Pancreas (tissue), 10 donors: ENCODE data around the gene PLEKHA8. TPM values are rescaled to one million over a fixed set of nuclear protein-coding genes. Genes with fewer than 3 reads are reported as not detected.

Source experiments
- ATAC-seq, 4 donors: fragments of 200-7000 bp; cut with Tn5 transposase; one replicate each; pipeline versions ENCODE4 v1.8.0 to v1.9.1; 2020; ENCODE audit warnings: mild to moderate bottlenecking in 4 of 4, moderate library complexity in 4 of 4
- DNase-seq, 6 donors: peaks; one replicate each; pipeline ENCODE4 v3.0.0-alpha.2; 2020
- FAIRE-seq: peaks from 2 replicates; lab custom pipeline; 2012; peaks lifted over from hg19 to GRCh38; lab: Jason Lieb, UNC
- H3K27ac ChIP-seq, 4 donors: fragments of 200-600 bp; sonication (generic); 1 replicate in 3 of 4; 2 replicates in 1 of 4; pipeline versions ENCODE4 v1.5.0 to v1.8.0; 2020
- H3K27me3 ChIP-seq, 4 donors: fragments of 200-600 bp; one replicate each; pipeline ENCODE4 v1.8.0; 2021
- H3K36me3 ChIP-seq, 3 donors: fragments of 200-600 bp; sonication (generic) in 1 of 3; one replicate each; pipeline versions ENCODE4 v1.5.0 to v1.8.0; 2020 to 2021
- H3K4me1 ChIP-seq, 3 donors: fragments of 200-600 bp; one replicate each; pipeline ENCODE4 v1.8.0; 2021
- H3K4me3 ChIP-seq, 4 donors: fragments of 200-600 bp; sonication (generic) in 2 of 4; one replicate each; pipeline versions ENCODE4 v1.5.0 to v1.8.0; 2020 to 2021
- H3K9me3 ChIP-seq, 4 donors: fragments of 200-600 bp; one replicate each; pipeline ENCODE4 v1.8.0; 2021
- WGBS, 2 donors: extraction: QIAGEN DNeasy Blood & Tissue Kit; methylation state at CpG; one replicate each; pipeline ENCODE4 v1.1.7; 2013; 5-methylcytosine and 5-hydroxymethylcytosine counted together
- intact Hi-C, 3 donors: fragments of 100-400 bp; cut with DNase I; formaldehyde crosslinking; loops; one replicate each; pipeline versions ENCODE4 v1.11.1 to v1.14.2; 2022
- polyA plus RNA-seq, 2 donors: library from polyadenylated mRNA; stranded (reverse); fragments of 200-250 nt; gene quantifications; one replicate each; pipeline ENCODE4 v1.2.3, GENCODE V29; 2013
- total RNA-seq, 6 donors: library from RNA; stranded (reverse); fragmentation: NEBNext Ultra II Directional in 4 of 6; extraction: Animal tissue kit (Norgen Biotek cat#: 25700) in 4 of 6; gene quantifications; one replicate each; pipeline versions ENCODE4 v1.2.1 to v1.2.4, GENCODE V29; 2021 to 2023
- TF ChIP-seq, protein P1 (sequence below), 4 donors: fragments of 200-600 bp; sonication (generic) in 3 of 4; IDR thresholded peaks; one replicate each; pipeline versions ENCODE4 v1.5.0 to v1.8.0; 2021; ENCODE audit warnings: antibody characterized with exemption in 4 of 4
- donor health status: healthy with polysubstance abuse.
- donor health status: DM: no; HTN: no; CAD: no; lungs with moderate emphysema.
- donor health status: DM: no; HTN: no; CAD: no.
- donor health status: control.
- donor health status: control.
- donor health status: Bipolar disorder and iron deficiency.
- donor health status: DM: yes; HTN: yes; CAD: no.
- donor health status: DM: no; HTN: no; CAD: no.
- donor health status: DM: no; HTN: no; CAD: no.
- donor health status: DM: yes; HTN: yes; CAD: no.

Gene PLEKHA8
- total and polyA plus RNA-seq, 8 donors = 1.7 to 9.7 (median 4.3) TPM

DNA sequence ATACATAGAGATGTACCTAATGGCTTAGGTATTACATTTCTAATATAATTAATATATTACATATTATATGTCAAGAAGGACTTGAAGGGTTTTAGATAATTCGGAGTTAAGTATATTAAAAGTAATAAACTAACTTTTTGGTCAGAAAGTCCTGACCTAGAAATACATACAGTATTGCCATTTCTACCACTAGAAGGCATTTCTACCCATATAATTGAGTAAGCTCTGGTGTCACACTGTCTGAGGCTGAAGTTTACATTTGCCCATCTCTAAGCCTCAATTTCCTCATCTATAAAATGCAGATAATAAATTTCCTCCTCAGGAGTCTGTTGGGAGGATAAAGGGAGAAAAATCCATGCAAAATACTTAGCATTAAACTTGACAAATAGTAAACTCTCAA, 8.8 kb upstream of the PLEKHA8 start:
- DNase-seq (no peak), FAIRE-seq (no peak), ATAC-seq (no peak)
- Histone ChIP-seq H3K9me3 (no peaks in the 10 kb centered on the region), H3K27me3 (no peaks in the 10 kb centered on the region), H3K36me3 (peaks cover 0 to 3% (median 0%) of the 10 kb centered on the region in 3 donors), H3K27ac (no peak overlapping the region), H3K4me1 (peaks cover 0 to 4% (median 3%) of the 10 kb centered on the region in 3 donors), H3K4me3 (no peak overlapping the region)
- TF ChIP-seq, protein P1, sequence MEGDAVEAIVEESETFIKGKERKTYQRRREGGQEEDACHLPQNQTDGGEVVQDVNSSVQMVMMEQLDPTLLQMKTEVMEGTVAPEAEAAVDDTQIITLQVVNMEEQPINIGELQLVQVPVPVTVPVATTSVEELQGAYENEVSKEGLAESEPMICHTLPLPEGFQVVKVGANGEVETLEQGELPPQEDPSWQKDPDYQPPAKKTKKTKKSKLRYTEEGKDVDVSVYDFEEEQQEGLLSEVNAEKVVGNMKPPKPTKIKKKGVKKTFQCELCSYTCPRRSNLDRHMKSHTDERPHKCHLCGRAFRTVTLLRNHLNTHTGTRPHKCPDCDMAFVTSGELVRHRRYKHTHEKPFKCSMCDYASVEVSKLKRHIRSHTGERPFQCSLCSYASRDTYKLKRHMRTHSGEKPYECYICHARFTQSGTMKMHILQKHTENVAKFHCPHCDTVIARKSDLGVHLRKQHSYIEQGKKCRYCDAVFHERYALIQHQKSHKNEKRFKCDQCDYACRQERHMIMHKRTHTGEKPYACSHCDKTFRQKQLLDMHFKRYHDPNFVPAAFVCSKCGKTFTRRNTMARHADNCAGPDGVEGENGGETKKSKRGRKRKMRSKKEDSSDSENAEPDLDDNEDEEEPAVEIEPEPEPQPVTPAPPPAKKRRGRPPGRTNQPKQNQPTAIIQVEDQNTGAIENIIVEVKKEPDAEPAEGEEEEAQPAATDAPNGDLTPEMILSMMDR (IDR thresholded peaks at IDR 0.05) = no peak
- 43 to 45% methylated on average over 1 of the region's 1 CpG for WGBS, 2 donors
- intact Hi-C loops = no loop called here

DNA sequence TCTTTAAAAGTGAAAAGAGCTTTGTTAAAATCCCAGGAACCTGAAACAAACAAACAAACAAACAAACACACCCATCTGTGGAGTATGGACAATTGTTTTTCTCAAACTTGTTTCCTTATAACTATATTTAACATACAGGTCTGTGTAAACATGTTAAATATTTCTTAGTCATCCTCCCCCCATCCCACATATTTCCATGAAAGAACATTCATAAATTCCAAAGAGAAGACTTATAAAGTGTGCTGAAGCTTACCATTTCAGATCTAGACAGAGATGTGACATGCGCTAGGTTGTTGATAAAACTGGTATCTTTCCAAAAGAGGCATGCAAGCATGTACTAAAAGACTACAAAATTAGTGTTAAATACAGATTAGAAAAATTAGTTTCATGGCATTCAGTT, 8.3 kb upstream of the PLEKHA8 start:
- DNase-seq (no peak), ATAC-seq (no peak), FAIRE-seq (no peak)
- Histone ChIP-seq H3K27me3 (no peaks in the 10 kb centered on the region), H3K4me1 (peaks cover 3 to 5% (median 4%) of the 10 kb centered on the region in 3 donors), H3K4me3 (no peak overlapping the region), H3K36me3 (peaks cover 0 to 3% (median 0%) of the 10 kb centered on the region in 3 donors), H3K9me3 (no peaks in the 10 kb centered on the region), H3K27ac (no peak overlapping the region)
- TF ChIP-seq, protein P1 (IDR thresholded peaks at IDR 0.05) = no peak
- intact Hi-C loops = no loop called here
- WGBS, 2 donors = 93 to 94% methylated on average over 1 of the region's 1 CpG

DNA sequence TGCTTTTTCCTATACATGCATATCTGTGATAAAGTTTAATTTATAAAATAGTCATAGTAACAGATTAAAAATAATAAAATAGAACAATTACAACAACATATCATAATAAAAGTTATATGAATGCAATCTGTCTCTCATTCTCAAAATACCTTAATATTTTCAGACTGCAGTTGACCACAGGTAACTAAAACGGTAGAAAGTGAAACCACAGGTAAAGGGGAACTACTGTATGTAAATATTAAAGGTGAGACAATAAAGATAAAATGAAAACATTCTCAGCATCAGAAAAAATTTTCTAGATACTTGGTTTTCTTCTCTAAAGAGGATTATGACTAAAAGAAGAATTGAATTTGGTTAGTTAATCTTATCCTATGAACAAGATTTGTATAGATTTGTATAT, 7.7 kb upstream of the PLEKHA8 start:
- Histone ChIP-seq H3K27me3 (no peaks in the 10 kb centered on the region), H3K4me1 (peaks cover 3 to 7% (median 4%) of the 10 kb centered on the region in 3 donors), H3K27ac (no peak overlapping the region), H3K9me3 (no peaks in the 10 kb centered on the region), H3K4me3 (no peak overlapping the region), H3K36me3 (peaks cover 0 to 3% (median 0%) of the 10 kb centered on the region in 3 donors)
- intact Hi-C loops = no loop called here
- 22 to 32% methylated on average over 1 of the region's 1 CpG for WGBS, 2 donors
- DNase-seq (no peak), FAIRE-seq (peak; percentile 13), ATAC-seq (peak in 1 of 4 donors; percentile 52)
- TF ChIP-seq, protein P1 (IDR thresholded peaks at IDR 0.05) = no peak

DNA sequence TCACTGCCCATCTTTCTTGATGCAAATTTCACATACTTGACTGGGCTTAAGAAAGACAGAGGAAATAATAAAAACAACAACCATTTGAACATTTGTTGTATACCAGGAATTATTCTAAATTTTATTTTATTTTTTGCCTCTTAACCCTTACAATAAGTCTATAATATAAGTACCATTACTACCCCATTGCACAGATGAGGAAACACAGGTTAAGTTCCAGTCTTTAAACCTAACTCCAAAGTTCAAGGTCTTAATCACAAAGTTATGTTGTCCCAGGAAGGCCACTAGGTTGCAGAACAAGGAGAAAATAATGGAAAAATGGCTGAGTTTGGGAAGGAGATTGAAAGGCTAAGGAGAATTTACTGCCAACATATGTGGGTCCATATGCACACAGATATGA, 5.2 kb upstream of the PLEKHA8 start:
- Histone ChIP-seq H3K27me3 (no peaks in the 10 kb centered on the region), H3K27ac (no peak overlapping the region), H3K9me3 (no peaks in the 10 kb centered on the region), H3K4me3 (no peak overlapping the region), H3K4me1 (peaks cover 3 to 7% (median 4%) of the 10 kb centered on the region in 3 donors), H3K36me3 (peaks cover 0 to 3% (median 0%) of the 10 kb centered on the region in 3 donors)
- FAIRE-seq = no peak
- DNase-seq = no peak
- TF ChIP-seq, protein P1 (IDR thresholded peaks at IDR 0.05) = no peak
- no peak for ATAC-seq
- intact Hi-C loops = no loop called here

DNA sequence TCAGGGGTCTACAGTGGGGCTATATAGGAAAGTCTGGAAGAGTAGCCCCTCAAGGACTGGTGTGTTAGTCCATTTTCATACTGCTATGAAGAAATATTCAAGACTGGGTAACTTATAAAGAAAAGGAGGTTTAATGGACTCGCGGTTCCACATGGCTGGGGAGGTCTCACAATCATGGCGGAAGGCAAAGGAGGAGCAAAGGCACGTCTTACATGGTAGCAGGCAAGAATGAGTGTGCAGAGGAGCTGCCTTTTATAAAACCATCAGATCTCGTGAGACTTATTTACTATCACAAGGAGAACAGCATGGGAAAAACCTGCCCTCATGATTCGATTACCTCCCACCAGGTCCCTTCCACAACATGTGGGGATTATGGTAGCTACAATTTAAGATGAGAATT, 4.7 kb upstream of the PLEKHA8 start:
- TF ChIP-seq, protein P1 (IDR thresholded peaks at IDR 0.05) = no peak
- intact Hi-C loops = no loop called here

More for the DNA sequence above, 4.7 kb upstream of the PLEKHA8 start:
- ATAC-seq (no peak), DNase-seq (no peak), FAIRE-seq (no peak)
- no peaks in the 10 kb centered on the region for H3K9me3 ChIP-seq
- no peak overlapping the region for H3K27ac ChIP-seq
- 91% methylated on average over 6 of the region's 6 CpGs for WGBS, 2 donors
- no peak overlapping the region for H3K4me3 ChIP-seq
- no peaks in the 10 kb centered on the region for H3K36me3 ChIP-seq
- no peaks in the 10 kb centered on the region for H3K27me3 ChIP-seq
- H3K4me1 ChIP-seq = peaks cover 3 to 7% (median 4%) of the 10 kb centered on the region in 3 donors
